Limb (tissue), 2 donors: Measurements from ENCODE around the gene COL6A1.
A peak's percentile ranks its signal among the peaks of the same experiment; 100 is the strongest.

Source experiments
- DNase-seq, 2 donors: peaks; one replicate each; pipeline ENCODE4 v3.0.0-alpha.2; 2016; ENCODE audit errors: extremely low spot score in 2 of 2

COL6A1 gene

DNA sequence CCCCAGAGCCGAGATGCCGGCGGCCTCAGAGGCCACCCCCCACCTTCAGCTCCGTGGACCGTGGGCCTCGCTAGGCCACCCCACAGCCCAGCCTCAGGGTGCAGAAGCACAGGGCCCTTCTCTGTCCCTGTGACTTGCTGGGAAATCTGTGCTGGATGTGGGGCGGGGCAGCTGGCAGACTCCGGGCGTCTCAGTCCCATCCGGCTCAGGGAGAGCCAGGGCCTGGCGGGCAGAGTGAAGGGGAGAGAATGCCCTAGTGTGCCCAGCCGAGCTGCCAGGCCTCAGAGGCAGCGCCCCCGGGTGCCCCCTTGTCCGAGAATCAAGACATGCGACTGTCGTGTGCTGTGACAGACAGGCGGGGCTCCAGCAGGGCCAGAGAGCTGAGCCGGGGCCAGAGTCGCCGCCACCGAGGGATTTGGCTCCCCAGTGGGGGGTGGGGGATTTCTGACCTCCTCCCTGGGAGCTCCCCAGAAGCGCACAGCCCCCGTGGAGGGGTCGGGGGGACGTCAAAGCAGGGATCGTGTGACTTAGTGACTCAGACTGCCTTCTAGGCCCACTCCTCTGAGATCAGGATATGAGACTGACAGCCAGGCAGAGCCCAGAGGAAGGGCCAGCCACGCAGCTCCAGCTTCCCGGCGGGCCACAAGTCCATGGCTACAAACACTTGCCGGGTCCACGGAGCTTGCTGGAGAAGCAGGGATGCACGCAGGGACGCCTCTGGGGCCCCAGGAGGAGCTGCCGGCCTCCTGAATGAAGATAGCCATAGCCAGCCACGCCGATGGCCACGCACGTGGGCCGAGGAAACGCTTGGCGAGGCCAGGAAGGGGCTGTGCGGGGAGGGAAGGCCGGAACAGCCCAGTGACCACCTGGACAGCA lies 11.9 kb downstream of the COL6A1 start:
- DNase-seq: peak in 1 of 2 donors; percentile 26

DNA sequence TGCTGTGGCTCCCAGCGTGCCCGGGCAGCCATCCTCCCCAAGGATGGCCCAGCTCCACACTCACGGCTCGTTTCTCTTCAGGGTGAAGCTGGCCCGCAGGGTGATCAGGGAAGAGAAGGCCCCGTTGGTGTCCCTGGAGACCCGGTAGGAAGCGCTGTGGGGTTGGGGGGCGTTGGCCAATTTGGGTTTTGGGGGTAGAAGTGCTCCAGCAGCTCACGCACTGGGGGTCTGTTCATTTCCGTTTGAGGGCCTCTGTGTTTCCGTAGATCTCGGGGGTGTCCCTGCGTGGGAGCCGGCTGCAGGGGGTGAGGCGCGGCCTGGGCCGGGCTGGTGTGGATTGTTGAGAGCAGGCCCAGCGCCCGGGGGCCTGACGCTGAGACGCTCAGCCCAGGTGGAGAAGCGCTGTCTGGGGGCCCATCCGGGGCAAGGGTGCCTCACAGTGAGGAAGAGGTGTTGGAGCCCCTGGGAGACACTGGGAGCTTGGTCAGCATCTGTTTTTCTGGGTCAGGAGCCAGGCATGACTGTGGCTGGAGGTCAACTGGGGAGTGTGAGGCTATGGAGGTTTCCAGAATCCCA lies 12.6 kb downstream of the COL6A1 start:
- peak in 1 of 2 donors; percentile 27 for DNase-seq

DNA sequence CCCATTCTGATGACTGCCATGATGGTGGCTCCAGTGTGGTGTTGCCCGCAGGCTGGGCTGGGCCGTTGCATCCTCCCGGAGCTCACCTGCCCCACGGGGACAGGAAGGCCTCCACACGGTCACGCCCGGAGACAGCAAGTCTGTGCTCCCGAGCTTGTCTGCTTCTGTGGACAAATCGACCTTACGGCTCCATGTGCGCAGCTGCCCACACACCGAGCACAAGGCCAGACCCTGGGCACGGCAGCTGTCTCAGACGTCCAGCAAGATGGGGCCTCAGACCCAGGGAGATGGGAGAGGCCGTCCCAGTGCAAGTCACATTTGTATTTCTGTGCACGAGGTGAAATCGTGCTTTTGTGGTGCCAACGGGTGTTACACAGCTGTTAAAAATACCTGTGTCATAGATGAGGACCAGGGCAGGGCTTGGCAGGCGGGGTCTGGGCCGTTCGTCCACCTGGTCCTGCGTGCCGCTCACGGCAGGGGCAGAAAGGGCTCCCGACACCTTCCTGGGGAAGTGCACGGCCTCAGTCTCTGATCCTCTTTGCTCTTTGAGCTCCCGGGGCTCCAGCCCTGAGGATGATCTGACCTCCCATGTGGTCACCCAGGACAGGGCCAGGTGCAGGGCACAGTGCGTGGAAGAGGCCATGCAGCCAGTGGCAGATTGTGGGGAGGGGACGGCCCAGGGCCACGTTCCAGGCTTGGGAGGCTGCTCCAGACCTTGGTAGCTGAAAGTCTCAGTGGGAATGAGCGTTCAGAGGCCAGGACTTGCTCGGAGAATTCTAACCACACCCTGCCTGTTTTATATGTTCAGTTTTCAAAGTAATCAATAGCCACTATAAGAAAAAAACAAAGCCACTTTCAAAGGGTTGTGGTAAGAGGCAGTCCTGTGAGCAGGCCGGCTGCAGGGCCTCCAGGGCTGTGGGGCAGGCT lies 13.5 kb downstream of the COL6A1 start:
- peak in 1 of 2 donors; percentile 23 for DNase-seq

DNA sequence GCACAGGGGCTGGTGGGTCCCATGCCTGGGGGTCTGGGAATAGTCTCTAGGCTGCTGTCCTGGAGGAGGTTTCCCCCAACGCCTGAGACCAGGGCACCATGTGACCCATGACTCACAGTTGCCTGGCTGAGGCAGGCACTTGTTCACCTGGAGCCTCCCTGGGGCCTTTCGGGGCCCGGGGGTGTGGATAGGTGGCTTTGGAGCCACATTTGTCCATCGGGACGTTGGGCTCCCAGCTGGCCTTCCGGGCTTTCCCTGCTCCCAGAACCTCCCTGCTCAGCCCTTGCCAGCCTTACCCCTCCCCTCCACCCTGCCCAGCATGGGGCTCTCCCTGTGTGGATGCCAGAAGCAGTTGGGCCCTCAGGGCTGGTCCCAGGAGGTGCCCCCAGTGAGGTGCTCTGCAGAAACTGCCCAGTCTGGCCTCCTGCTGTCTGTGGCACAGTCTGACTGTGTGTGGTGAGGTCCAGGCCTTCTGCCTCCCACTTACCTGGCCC lies 14.2 kb downstream of the COL6A1 start:
- DNase-seq: peak in 1 of 2 donors; percentile 27

DNA sequence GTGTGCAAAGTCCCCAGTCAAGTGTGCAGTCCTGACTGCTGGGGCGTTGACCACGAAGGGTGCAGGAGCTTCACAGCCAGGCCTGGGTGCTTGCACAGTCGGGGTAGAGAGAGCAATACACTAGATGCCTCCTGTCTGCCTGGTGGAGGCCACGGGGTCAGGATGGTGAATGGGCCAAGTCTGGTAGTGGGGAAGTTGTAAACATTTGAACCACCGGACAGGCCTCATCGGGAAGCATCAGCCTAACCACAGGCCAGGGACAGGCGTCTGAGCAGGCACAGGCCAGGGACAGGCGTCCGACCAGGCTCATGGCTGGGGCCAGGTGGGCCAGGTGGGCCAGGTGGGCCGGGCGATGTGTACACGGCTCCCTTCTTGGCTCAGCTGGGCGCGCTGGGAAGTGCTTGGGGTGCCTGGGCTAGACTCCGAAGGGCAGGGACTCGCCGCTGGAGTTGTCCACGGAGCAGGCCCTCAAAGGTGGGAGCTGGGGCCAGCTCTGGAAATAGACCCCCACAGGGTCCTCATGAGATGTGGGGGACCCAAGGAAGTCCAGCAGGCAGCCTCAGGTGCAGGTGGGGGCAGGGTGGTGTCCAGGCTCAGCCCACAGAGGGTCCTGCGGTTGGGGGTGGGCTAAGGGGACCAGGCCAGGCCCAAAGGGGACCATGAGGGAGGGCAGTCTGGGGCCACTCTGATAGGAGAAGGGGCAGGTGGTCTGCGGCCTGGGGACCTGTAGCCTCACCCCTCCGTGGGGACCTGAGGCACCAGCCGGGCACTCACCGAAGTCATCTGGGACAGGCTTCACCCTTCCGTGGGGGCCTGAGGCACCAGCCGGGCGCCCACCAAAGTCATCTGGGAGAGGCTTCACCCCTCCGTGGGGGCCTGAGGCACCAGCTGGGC lies 15.0 kb downstream of the COL6A1 start:
- DNase-seq: peak in 1 of 2 donors; percentile 22

DNA sequence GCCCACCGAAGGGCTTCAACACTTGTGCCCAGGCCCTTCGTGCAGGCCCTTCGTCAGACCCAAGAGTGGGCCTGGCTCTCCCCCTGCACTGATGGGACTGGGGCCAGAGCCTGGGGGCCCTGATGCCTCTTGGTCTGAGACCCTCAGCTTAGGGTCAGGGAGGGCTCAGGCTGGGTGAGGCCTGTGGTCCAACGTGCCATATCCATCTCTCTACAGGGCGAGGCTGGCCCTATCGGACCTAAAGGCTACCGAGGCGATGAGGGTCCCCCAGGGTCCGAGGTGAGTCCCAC lies 15.6 kb downstream of the COL6A1 start:
- DNase-seq: no peak

DNA sequence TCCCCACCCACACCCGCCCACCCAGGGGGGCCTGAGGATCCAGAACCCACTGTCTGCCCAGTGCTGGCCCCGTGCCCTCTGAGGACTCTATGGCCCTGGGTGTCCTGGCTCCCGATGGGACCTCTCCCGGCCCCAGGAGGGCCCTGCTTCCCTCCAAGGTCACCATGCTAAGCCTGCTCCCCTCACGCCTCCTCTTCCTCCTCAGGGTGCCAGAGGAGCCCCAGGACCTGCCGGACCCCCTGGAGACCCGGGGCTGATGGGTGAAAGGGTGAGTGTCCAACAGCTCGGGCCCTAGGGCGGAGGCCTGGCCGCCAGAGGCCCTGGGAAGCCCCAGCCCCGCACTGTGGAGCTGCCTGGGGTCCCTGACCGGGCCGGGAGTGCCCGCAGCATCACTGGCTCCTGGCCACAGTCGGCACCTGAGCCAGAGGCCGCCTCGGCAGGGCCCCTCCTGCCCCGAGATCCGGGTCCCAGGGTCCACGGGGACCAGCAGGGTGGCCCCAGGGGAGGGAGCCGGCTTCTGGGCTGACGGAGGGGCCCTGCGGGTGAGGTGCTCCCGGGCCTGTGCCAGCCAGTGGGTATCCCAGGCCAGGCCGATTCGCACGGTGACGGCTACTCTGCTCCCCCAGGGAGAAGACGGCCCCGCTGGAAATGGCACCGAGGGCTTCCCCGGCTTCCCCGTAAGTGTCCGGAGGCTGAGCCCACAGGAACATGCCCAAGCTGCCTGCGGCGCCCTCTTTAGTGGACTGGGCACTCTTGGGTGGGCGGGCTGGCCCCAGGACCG lies 16.1 kb downstream of the COL6A1 start:
- peak in 1 of 2 donors; percentile 31 for DNase-seq

DNA sequence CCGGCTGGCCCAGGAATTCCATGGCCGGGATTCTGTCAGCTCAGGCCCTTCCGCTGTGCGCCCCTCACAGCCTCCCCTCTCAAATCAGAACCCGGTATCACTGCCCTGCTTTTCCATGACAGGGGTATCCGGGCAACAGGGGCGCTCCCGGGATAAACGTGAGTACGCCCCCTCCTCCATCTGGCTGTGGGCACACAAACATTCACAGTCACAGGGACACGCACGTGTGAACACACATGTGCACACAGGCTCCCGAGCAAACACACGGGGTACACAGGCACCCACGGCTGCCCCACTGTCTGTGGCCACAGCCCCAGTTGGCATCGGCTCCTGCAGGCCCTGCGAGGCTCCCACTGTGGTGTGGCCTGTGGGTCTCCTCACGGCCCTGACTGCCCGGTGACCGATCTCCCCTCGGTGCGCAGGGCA lies 16.7 kb downstream of the COL6A1 start:
- DNase-seq: peak in 1 of 2 donors; percentile 17

DNA sequence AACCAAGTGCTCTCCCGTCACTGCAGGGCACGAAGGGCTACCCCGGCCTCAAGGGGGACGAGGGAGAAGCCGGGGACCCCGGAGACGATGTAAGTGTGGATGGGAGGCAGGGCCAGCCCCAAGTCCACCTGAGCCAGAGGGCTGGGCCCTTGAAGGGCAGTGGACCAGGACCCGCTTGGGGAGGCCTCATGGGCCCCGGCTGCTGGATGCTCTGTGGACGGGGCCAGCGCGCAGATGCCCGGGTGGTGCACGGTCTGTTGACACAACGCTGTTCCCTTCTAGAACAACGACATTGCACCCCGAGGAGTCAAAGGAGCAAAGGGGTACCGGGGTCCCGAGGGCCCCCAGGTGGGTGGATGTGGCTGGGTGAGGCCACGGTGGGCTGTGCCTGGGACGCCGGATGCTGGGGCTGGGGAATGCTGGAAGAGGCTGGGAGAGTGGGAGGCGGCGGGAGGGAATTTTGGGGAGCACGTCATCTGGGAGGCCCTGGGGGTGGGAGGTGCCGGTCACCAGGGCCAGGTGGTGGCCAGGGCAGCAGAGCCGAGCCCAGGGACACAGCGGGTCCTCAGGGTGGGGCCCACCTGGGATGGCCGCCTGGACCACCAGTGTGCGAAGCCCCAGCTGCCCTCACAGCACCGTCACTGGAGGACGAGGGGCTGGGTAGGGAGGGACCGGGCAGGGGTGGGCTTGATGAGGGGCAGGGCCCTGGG lies 17.5 kb downstream of the COL6A1 start:
- peak in 1 of 2 donors; percentile 28 for DNase-seq

DNA sequence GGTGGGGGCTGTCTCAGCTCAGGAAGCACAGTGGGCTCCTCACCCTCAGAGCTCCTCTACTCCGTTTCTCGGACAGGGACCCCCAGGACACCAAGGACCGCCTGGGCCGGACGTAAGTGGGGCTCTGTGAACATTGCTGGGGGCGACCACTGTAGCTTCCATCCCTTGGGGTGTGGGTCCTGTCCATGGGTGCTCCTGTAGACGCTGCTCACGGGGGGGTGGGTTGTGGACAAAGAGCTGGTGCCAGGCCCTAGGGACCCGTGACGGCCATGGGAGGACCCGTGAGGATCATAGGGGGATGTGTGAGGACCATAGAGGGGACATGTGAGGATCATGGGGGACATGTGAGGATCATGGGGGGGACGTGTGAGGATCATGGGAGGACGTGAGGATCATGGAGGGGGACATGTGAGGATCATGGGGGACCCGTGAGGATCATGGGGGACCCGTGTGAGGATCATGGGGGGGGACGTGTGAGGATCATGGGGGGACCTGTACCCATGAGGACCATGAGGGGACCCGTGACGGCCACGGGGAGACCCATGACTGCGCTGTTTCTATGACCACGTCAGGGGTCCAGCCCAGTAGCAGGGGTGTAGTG lies 18.1 kb downstream of the COL6A1 start:
- DNase-seq: peak in 1 of 2 donors; percentile 30

DNA sequence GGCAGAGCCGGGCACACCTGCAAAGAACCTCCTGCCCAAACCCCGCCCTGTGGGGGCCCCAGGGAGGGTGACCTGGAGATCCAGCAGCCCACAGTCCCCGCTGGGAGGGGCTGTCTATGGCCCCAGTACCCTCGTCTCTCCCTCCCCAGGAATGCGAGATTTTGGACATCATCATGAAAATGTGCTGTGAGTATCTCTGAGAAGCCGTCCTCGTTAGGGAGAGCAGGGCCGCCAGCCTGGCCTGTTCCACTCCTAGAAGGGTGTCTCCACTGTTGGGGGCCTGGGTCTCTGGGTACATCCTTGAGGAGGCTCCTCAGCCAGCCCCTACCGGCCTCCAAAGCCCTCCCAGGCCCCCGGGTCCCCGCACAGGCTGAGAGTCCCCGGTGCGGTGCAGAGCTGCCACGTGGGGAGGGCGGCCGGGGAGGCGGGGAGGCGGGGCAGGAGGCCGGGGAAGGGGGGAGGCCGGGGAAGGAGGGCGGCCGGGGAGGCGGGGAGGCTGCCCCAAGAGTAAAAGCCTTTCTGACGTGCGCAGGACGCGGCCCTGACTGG lies 18.7 kb downstream of the COL6A1 start:
- DNase-seq: no peak

DNA sequence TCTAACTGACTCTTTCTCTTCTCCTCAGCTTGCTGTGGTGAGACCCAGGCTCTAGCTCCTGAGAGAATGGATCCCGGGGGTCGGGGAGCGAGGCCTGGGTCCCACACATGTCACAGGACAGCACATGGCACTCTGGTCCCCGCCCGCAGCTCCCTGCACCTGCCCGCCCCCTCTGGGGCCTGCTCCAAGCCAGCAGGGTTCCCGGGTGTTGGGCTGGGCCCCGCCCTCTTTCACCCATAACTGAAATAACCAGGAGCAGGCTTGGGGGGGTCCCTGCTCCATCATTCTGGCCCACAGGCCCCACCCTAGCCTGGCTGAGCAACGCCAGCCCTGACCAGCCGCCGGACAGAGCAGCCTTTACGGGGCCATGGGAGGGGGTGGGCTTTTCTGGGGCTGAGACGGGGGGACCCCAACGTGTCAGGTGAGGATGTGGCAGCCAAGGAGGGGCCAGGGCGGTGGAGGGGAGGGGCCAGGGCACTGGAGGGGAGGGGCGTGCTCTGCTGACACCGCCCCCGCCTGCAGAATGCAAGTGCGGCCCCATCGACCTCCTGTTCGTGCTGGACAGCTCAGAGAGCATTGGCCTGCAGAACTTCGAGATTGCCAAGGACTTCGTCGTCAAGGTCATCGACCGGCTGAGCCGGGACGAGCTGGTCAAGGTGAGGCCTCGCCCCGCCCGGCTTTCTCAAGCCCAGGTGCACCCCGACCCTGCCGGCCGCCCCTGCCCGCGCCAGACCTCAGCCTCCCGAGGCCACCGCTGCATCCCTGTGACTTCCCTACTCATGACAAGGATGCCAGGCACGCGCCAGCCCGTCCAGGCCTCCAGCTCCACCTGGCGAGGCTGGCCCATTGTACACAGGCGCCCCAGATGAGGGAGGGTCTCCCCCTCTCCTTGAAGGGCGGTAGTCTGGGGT lies 19.4 kb downstream of the COL6A1 start:
- peak in 1 of 2 donors; percentile 26 for DNase-seq

DNA sequence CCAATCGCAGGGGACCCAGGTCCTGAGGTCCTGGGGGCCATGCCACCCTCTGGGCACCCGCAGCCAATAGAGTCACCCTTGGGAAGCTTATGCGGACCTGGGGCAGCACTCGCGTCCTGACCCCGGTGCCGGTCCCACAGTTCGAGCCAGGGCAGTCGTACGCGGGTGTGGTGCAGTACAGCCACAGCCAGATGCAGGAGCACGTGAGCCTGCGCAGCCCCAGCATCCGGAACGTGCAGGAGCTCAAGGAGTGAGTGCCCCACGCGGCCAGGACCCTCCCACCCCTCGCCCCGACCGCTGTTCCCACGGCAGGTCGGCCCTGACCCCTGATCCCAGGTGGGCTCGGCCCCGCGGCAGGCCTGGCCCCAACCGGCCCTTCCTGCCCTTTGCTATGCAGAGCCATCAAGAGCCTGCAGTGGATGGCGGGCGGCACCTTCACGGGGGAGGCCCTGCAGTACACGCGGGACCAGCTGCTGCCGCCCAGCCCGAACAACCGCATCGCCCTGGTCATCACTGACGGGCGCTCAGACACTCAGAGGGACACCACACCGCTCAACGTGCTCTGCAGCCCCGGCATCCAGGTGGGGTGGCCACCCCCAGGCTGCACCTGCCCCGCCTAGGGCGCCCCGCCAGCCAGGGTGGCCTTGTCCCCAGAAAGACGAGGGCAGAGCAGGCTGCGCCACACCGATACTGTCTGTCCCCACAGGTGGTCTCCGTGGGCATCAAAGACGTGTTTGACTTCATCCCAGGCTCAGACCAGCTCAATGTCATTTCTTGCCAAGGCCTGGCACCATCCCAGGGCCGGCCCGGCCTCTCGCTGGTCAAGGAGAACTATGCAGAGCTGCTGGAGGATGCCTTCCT lies 20.5 kb downstream of the COL6A1 start:
- peak in 1 of 2 donors; percentile 26 for DNase-seq

DNA sequence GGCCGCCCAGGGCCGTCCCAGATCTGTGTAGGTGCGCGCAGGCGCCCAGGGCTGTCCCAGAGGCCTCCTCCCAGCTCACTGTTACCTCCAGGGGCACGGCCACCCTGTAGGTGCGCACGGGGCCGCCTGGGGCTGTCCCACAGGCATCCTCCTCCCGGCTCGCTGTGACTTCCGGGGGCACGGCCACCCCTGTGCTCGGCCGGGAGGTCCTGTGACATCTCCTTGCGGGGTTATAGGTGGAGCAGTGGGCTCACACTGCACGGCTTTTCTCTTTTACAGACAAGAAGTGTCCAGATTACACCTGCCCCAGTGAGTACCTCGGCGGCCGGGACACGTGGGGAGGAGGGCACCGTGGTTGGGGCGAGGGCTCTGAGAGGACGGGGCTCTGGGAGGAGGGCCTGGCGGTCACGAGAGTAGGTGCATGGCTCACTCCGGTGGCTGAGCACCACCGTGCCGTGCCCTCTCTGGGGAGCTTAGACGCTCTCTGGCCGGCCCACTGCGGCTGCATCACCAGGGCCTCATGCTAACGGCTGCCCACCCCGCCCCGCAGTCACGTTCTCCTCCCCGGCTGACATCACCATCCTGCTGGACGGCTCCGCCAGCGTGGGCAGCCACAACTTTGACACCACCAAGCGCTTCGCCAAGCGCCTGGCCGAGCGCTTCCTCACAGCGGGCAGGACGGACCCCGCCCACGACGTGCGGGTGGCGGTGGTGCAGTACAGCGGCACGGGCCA lies 21.4 kb downstream of the COL6A1 start:
- DNase-seq: no peak

DNA sequence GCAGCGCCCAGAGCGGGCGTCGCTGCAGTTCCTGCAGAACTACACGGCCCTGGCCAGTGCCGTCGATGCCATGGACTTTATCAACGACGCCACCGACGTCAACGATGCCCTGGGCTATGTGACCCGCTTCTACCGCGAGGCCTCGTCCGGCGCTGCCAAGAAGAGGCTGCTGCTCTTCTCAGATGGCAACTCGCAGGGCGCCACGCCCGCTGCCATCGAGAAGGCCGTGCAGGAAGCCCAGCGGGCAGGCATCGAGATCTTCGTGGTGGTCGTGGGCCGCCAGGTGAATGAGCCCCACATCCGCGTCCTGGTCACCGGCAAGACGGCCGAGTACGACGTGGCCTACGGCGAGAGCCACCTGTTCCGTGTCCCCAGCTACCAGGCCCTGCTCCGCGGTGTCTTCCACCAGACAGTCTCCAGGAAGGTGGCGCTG lies 22.0 kb downstream of the COL6A1 start:
- DNase-seq: peak in 1 of 2 donors; percentile 27
